Kidney epithelial cell (primary cell): ENCODE data around the gene GPR61. TPM values are rescaled to one million over a fixed set of nuclear protein-coding genes. Genes with fewer than 3 reads are reported as not detected.

Source experiments
- DNase-seq: peaks from one replicate; pipeline ENCODE4 v3.0.0-alpha.2; 2010; ENCODE audit warnings: low read depth
- H3K27me3 ChIP-seq: 2 replicates; pipeline ENCODE4 v1.6.0; 2011; ENCODE audit warnings: low read length; ENCODE audit not compliant: control insufficient read depth, insufficient read depth
- H3K36me3 ChIP-seq: 2 replicates; pipeline ENCODE4 v1.5.1; 2011; ENCODE audit warnings: low read length; ENCODE audit not compliant: control insufficient read depth, insufficient read depth
- H3K4me3 ChIP-seq: 2 replicates; pipeline ENCODE4 v1.5.1; 2011; ENCODE audit warnings: low read depth, mild to moderate bottlenecking, control low read depth, low read length
- total RNA-seq: library from RNA; depleted of rRNA; stranded (reverse); fragments of >200 nt; gene quantifications from 2 replicates; pipeline ENCODE4 v1.2.3, GENCODE V29; 2015
- TF ChIP-seq, protein P1 (sequence below): IDR thresholded peaks from 2 replicates; pipeline ENCODE4 v1.5.1; 2011; ENCODE audit warnings: mild to moderate bottlenecking, moderate library complexity, low read length, control low read depth, inconsistent platforms; ENCODE audit not compliant: insufficient read depth, poor library complexity, severe bottlenecking

The GPR61 gene, protein sequence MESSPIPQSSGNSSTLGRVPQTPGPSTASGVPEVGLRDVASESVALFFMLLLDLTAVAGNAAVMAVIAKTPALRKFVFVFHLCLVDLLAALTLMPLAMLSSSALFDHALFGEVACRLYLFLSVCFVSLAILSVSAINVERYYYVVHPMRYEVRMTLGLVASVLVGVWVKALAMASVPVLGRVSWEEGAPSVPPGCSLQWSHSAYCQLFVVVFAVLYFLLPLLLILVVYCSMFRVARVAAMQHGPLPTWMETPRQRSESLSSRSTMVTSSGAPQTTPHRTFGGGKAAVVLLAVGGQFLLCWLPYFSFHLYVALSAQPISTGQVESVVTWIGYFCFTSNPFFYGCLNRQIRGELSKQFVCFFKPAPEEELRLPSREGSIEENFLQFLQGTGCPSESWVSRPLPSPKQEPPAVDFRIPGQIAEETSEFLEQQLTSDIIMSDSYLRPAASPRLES
- total RNA-seq = not detected in 2 replicates

DNA sequence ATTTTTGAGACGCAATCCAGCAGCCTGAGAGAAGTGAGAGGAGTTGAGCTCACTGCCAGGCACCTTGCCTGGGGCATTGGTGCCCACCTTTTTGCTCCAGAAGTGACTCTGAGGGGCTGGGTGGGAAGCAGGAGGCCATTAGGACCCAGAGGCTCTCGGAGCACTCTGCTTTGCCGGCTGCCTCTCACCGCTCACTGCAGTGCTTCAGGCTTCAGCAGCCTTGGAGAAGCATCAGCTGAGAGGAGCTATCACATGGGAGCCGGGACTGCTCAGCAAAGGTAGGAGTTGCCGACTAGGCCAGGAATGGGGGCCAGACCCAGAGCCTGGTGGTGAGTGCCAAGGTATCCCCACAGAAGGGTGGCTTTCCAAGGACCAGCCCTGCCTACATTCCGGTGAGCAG lies at the start of gene GPR61:
GPR61 (plus strand) TSS at position 197 of the 400 bp plus-strand sequence. CDS start 3,151 bp downstream, outside the sequence.
- TF ChIP-seq, protein P1, sequence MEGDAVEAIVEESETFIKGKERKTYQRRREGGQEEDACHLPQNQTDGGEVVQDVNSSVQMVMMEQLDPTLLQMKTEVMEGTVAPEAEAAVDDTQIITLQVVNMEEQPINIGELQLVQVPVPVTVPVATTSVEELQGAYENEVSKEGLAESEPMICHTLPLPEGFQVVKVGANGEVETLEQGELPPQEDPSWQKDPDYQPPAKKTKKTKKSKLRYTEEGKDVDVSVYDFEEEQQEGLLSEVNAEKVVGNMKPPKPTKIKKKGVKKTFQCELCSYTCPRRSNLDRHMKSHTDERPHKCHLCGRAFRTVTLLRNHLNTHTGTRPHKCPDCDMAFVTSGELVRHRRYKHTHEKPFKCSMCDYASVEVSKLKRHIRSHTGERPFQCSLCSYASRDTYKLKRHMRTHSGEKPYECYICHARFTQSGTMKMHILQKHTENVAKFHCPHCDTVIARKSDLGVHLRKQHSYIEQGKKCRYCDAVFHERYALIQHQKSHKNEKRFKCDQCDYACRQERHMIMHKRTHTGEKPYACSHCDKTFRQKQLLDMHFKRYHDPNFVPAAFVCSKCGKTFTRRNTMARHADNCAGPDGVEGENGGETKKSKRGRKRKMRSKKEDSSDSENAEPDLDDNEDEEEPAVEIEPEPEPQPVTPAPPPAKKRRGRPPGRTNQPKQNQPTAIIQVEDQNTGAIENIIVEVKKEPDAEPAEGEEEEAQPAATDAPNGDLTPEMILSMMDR = no peak
- no peaks in the 10 kb centered on the region for H3K27me3 ChIP-seq
- DNase-seq = no peak
- H3K36me3 ChIP-seq = no peaks in the 10 kb centered on the region
- H3K4me3 ChIP-seq = no peak within 1 kb of the TSS

DNA sequence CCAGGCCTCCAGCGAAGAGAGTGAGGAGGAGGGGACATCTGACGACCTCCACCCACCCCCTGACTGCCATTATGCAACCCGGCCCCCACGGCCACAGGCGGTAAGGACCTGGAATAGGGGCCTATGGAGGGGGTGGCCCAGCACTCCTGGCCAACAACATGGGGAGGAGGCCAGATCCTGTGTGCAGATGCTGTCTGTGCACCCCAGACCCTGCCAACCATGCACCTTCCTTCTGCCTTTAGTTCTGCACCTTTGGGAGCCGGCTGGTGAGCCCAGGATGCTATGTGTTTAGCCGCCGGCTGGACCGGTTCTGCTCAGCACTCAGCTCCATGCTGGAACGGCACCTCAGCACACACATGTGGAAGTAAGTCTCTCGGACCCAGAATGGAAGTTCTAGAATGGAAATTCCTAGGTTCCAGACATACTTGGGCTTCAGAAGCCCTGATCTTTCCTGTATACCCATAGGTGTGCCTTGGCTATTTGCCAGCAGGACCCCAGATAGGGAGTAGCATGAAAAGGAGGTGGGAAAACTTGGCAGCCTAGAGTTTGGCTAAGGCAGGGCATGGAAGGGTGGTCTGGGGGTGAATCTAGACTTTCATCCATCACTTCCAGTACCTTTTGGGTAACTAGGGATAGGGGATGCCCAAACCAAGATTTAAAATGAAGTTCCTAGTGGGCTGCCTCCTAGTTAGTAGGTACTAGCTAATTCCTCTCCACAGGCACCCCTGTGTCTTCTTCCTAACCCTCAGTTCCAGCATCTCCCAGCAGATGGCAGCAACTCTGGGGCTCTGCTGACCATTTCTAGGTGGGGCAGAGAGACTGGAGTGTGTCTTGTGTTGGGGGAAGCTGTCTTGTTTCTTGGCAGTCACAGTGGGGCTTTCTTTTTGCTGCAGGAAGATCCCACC lies 49.4 kb upstream of the GPR61 start:
- DNase-seq = no peak
- Histone ChIP-seq H3K36me3 (peaks cover 1% of the 10 kb centered on the region), H3K27me3 (no peaks in the 10 kb centered on the region), H3K4me3 (no peak overlapping the region)
- TF ChIP-seq, protein P1 = peak; percentile 88

DNA sequence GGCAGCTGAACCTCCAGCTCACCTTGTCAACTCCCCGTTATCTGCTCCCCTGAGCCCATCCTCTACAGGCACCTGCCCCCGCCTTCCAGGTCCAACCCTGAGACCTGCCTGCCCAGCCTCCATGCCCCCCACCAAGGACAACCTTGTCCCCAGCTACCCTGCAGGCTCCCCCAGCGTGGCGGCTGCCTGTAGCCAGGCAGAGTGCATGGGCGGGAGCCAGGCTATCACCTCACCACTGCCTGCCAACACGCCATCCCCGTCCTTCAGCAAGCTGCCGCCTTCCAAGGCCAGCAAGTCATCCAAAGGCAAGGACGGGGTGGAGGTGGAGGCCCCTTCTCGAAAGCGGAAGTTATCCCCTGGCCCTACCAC lies 48.8 kb upstream of the GPR61 start:
- H3K4me3 ChIP-seq = no peak overlapping the region
- peaks cover 3% of the 10 kb centered on the region for H3K36me3 ChIP-seq
- H3K27me3 ChIP-seq = no peaks in the 10 kb centered on the region
- TF ChIP-seq, protein P1 = no peak
- DNase-seq = no peak

DNA sequence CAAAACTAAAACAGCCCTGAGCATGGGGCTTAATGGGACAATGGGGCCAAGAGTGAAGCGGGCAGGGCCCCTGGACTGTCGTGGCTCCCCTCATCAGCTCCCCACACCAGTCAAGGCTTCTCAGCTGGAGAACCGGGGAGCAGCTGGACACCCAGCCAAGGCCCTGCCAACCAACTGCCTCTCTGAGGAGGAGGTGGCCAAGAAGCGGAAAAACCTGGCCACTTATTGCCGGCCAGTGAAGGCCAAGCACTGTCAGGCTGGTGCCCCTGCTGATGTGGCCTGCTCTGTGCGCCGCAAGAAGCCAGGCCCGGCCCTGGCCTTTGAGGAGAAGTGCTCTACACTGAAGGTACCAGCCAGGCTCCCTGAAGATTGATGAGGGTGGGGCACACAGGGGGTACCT lies 48.3 kb upstream of the GPR61 start:
- no peak overlapping the region for H3K4me3 ChIP-seq
- TF ChIP-seq, protein P1 = no peak
- no peaks in the 10 kb centered on the region for H3K27me3 ChIP-seq
- no peak for DNase-seq
- H3K36me3 ChIP-seq = peaks cover 3% of the 10 kb centered on the region

DNA sequence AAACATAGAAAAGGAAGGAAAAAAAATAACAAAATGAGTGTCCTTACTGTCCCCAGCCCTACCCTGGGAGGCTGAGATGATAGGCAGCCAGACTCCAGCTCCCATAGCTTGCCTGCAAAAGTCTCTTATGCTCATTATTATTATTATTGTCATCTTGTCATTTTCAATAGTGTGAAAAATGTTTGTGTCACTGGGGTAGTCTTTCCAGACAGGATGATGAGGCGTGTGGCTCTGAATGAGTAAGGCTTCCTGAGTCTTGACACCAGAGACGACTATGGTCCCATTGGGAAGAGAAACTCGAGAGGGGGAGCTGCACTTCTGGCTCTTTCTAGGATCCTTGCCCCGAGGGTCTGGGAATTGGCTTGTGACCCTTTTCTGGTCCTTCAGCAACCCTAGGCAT lies 46.9 kb upstream of the GPR61 start:
- H3K27me3 ChIP-seq = no peaks in the 10 kb centered on the region
- TF ChIP-seq, protein P1 = no peak
- peaks cover 3% of the 10 kb centered on the region for H3K36me3 ChIP-seq
- no peak for DNase-seq
- no peak overlapping the region for H3K4me3 ChIP-seq
